ENCODE measurements around the gene DDTL. TPM values are rescaled to one million over a fixed set of nuclear protein-coding genes. Genes with fewer than 3 reads are reported as not detected.
"Not testable (repeated sequence)": the region's sequence is repeated elsewhere in the genome, so short reads cannot be mapped to it uniquely, and the experiment has no call there.

The DDTL gene
- total RNA-seq, 1 donor, result 1.8 TPM

GRCh38 chr22:23969071-23969470 lies 2.4 kb downstream of the DDTL start:
- Histone ChIP-seq H3K4me2 (ENCODE audit: insufficient read depth, low read length) (no peak overlapping the region), H3K27me3 (ENCODE audit: insufficient read depth, low read length) (no peaks in the 10 kb centered on the region), H3K36me3 (ENCODE audit: insufficient read depth, low read length) (peaks cover 29% of the 10 kb centered on the region), H3K4me1 (ENCODE audit: insufficient read depth, low read length) (no peaks in the 10 kb centered on the region), H3K9me3 (ENCODE audit: low read depth, low read length) (no peaks in the 10 kb centered on the region), H4K20me1 (ENCODE audit: insufficient read depth, low read length) (peaks cover 7% of the 10 kb centered on the region), H2AFZ (ENCODE audit: low read length) (no peak overlapping the region), H3K79me2 (ENCODE audit: insufficient read depth, low read length) (peaks cover 30% of the 10 kb centered on the region), H3K27ac (ENCODE audit: low read depth, low read length) (no peak overlapping the region), H3K4me3 (ENCODE audit: insufficient read depth, low read length) (no peak overlapping the region)
- peak; percentile 18 for DNase-seq (ENCODE audit: insufficient read length, low spot score, missing footprints)
- TF ChIP-seq CTCF (IDR thresholded peaks at IDR 0.05; ENCODE audit: extremely low read depth, low read depth, low read length), result no peak

DNA sequence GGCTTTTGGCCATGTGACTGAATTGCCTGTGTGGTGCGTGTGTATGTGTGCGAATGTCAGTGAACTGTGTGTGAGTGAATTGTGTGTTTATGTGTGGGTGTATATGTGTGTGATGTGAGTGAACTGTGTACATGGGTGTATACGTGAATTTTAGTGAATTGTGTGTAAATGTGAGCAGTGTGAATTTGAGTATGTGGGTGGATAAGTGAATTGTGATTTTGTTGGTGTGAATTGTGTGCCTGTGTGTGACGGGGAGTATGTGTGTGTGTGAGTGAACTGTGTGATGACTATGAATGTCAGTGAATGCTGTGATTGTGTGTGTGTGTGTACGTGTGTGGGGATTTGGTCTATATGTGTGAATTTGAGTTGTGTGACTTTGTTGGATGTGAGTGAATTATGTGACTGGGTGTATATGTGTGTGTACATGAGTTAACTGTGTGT lies 3.5 kb downstream of the DDTL start:
- no peak overlapping the region for H3K4me3 ChIP-seq (ENCODE audit: insufficient read depth, low read length)
- DNase-seq (ENCODE audit: insufficient read length, low spot score, missing footprints), result peak; percentile 53
- H3K79me2 ChIP-seq (ENCODE audit: insufficient read depth, low read length), result peaks cover 30% of the 10 kb centered on the region
- H3K36me3 ChIP-seq (ENCODE audit: insufficient read depth, low read length), result peaks cover 29% of the 10 kb centered on the region
- no peak for TF ChIP-seq CTCF (IDR thresholded peaks at IDR 0.05; ENCODE audit: extremely low read depth, low read depth, low read length)
- H3K27me3 ChIP-seq (ENCODE audit: insufficient read depth, low read length), result no peaks in the 10 kb centered on the region
- H2AFZ ChIP-seq (ENCODE audit: low read length), result no peak overlapping the region
- H4K20me1 ChIP-seq (ENCODE audit: insufficient read depth, low read length), result peaks cover 7% of the 10 kb centered on the region
- H3K9me3 ChIP-seq (ENCODE audit: low read depth, low read length), result no peaks in the 10 kb centered on the region
- H3K4me2 ChIP-seq (ENCODE audit: insufficient read depth, low read length), result no peak overlapping the region
- no peak overlapping the region for H3K27ac ChIP-seq (ENCODE audit: low read depth, low read length)
- no peaks in the 10 kb centered on the region for H3K4me1 ChIP-seq (ENCODE audit: insufficient read depth, low read length)

GRCh38 chr22:23970816-23971486 lies 4.3 kb downstream of the DDTL start:
- Histone ChIP-seq H3K79me2 (ENCODE audit: insufficient read depth, low read length) (peaks cover 30% of the 10 kb centered on the region), H3K4me3 (ENCODE audit: insufficient read depth, low read length) (no peak overlapping the region), H2AFZ (ENCODE audit: low read length) (no peak overlapping the region), H3K4me1 (ENCODE audit: insufficient read depth, low read length) (no peaks in the 10 kb centered on the region), H3K9me3 (ENCODE audit: low read depth, low read length) (no peaks in the 10 kb centered on the region), H3K27me3 (ENCODE audit: insufficient read depth, low read length) (no peaks in the 10 kb centered on the region), H3K27ac (ENCODE audit: low read depth, low read length) (no peak overlapping the region), H3K4me2 (ENCODE audit: insufficient read depth, low read length) (no peak overlapping the region), H3K36me3 (ENCODE audit: insufficient read depth, low read length) (peaks cover 29% of the 10 kb centered on the region), H4K20me1 (ENCODE audit: insufficient read depth, low read length) (peaks cover 7% of the 10 kb centered on the region)
- TF ChIP-seq CTCF (IDR thresholded peaks at IDR 0.05; ENCODE audit: extremely low read depth, low read depth, low read length), result no peak
- peak; percentile 8 for DNase-seq (ENCODE audit: insufficient read length, low spot score, missing footprints)

DNA sequence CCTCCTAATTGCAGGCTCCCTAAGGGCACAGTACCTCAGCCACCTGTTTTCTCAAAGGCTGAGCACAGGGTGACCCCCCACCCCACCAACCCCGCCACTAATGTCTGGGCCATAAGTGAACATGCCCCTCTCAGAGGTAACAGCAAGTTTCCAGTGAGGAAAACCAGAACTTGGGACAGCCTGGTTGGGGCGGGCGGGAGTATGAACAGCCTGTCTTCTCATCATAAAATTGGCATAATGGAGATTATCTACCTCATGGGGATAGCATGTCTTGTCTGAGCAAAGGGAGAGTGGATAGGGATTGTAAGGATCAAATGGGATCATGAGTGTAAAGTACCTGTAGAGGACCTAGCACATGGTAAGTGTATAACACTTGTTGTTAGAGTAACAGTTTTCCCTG lies 5.2 kb downstream of the DDTL start:
- not testable (repeated sequence) for H3K27me3 ChIP-seq (ENCODE audit: insufficient read depth, low read length); H3K4me1 ChIP-seq (ENCODE audit: insufficient read depth, low read length); H3K9me3 ChIP-seq (ENCODE audit: low read depth, low read length); DNase-seq (ENCODE audit: insufficient read length, low spot score, missing footprints); H3K4me2 ChIP-seq (ENCODE audit: insufficient read depth, low read length); H3K27ac ChIP-seq (ENCODE audit: low read depth, low read length); H2AFZ ChIP-seq (ENCODE audit: low read length); H3K4me3 ChIP-seq (ENCODE audit: insufficient read depth, low read length); H4K20me1 ChIP-seq (ENCODE audit: insufficient read depth, low read length)
- peaks cover 30% of the 10 kb centered on the region for H3K79me2 ChIP-seq (ENCODE audit: insufficient read depth, low read length)
- peaks cover 29% of the 10 kb centered on the region for H3K36me3 ChIP-seq (ENCODE audit: insufficient read depth, low read length)

- not testable (repeated sequence) for H3K4me3 ChIP-seq (ENCODE audit: insufficient read depth, low read length); DNase-seq (ENCODE audit: insufficient read length, low spot score, missing footprints); H3K4me1 ChIP-seq (ENCODE audit: insufficient read depth, low read length); H3K27ac ChIP-seq (ENCODE audit: low read depth, low read length); H2AFZ ChIP-seq (ENCODE audit: low read length); H3K27me3 ChIP-seq (ENCODE audit: insufficient read depth, low read length); H4K20me1 ChIP-seq (ENCODE audit: insufficient read depth, low read length); H3K9me3 ChIP-seq (ENCODE audit: low read depth, low read length); H3K4me2 ChIP-seq (ENCODE audit: insufficient read depth, low read length)
- H3K79me2 ChIP-seq (ENCODE audit: insufficient read depth, low read length), result peaks cover 26% of the 10 kb centered on the region
- H3K36me3 ChIP-seq (ENCODE audit: insufficient read depth, low read length), result peaks cover 25% of the 10 kb centered on the region
Measured at GRCh38 chr22:23974345-23974744, 7.7 kb downstream of the DDTL start, which contains the start of gene DDT. DDT (minus strand) TSS chr22:23974441; CDS start chr22:23974414, 27 bp downstream.

DNA sequence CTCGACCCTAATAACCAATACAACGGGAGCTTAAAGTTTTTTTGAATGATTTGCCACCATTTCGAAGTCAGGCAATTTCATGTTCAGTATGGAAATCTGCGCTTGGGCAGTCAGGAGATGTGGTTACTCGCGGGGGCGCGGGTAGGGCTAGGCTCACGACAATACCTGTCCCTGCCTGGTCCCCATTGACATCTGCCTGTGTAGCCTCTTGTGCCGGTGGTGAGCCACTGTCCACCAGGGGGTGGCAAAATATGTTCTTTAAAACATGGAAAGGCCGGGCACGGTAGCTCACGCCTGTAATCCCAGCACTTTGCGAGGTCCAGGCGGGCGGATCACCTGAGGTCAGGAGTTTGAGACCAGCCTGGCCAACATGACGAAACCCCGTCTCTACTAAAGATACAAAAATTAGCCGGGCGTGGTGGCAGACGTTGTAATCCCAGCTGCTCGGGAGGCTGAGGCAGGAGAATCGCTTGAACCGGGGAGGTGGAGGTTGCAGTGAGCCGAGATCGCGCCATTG lies 8.2 kb downstream of the DDTL start:
- H3K9me3 ChIP-seq (ENCODE audit: low read depth, low read length); DNase-seq (ENCODE audit: insufficient read length, low spot score, missing footprints): not testable (repeated sequence)

More for the DNA sequence above, 8.2 kb downstream of the DDTL start:
- Histone ChIP-seq H3K36me3 (ENCODE audit: insufficient read depth, low read length) (peaks cover 20% of the 10 kb centered on the region), H3K79me2 (ENCODE audit: insufficient read depth, low read length) (peaks cover 21% of the 10 kb centered on the region)
- H3K4me2 ChIP-seq (ENCODE audit: insufficient read depth, low read length); H2AFZ ChIP-seq (ENCODE audit: low read length); H4K20me1 ChIP-seq (ENCODE audit: insufficient read depth, low read length); H3K4me3 ChIP-seq (ENCODE audit: insufficient read depth, low read length); H3K27ac ChIP-seq (ENCODE audit: low read depth, low read length); H3K4me1 ChIP-seq (ENCODE audit: insufficient read depth, low read length); H3K27me3 ChIP-seq (ENCODE audit: insufficient read depth, low read length): not testable (repeated sequence)

Data from osteoblast (primary cell).